Measurements from ENCODE around the gene ANO10.

DNA sequence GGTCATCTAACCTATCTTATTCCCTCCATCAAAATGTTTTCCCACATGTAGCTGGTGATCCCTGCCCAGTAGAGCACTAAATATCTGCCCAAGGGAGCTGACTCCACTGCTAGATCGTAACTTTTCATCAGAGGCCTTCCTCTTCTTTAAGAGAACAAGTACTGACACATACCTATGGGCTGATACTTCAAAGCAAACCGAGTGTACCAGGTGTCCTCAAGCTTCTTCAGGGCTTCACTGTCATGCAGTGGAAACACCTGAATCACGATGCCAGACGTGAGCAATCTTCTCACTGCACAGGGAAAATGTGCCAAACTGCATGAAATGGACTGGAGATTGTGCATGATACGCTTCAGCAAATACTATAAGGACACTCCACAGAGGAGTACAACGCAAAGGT, 41.6 kb downstream of the ANO10 start:
- TF ChIP-seq POLR2A (IDR thresholded peaks at IDR 0.05) (no peak), CTCF (IDR thresholded peaks at IDR 0.05) (no peak)

All from thyroid gland (tissue), 4 donors.